ENCODE results near the gene RHOG.

DNA sequence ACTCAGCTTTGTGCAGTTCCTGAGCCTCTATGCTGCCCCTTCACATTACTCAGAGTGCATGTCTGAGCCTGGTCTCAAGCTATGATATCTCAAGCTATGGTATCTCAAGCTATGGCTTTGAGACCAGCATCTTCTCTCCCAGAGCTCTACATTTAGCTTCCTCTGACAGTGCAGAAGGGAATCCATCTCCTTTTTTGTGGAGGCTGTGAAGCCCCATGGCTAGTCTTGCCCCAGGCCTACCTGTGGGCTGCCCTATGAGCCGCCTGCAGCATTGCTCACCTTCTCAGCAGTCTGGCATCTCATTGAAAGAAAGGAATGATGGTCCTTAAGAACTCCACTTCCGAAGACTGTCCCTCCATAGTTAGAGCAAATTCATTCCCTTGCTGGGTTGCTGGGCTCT, 19.8 kb downstream of the RHOG start:
- no peak for TF ChIP-seq POLR2AphosphoS5 (IDR thresholded peaks at IDR 0.05)
- TF ChIP-seq, protein P1, sequence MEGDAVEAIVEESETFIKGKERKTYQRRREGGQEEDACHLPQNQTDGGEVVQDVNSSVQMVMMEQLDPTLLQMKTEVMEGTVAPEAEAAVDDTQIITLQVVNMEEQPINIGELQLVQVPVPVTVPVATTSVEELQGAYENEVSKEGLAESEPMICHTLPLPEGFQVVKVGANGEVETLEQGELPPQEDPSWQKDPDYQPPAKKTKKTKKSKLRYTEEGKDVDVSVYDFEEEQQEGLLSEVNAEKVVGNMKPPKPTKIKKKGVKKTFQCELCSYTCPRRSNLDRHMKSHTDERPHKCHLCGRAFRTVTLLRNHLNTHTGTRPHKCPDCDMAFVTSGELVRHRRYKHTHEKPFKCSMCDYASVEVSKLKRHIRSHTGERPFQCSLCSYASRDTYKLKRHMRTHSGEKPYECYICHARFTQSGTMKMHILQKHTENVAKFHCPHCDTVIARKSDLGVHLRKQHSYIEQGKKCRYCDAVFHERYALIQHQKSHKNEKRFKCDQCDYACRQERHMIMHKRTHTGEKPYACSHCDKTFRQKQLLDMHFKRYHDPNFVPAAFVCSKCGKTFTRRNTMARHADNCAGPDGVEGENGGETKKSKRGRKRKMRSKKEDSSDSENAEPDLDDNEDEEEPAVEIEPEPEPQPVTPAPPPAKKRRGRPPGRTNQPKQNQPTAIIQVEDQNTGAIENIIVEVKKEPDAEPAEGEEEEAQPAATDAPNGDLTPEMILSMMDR (IDR thresholded peaks at IDR 0.05) = no peak
- TF ChIP-seq POLR2A (IDR thresholded peaks at IDR 0.05) = no peak
